ENCODE results near the gene PLCB3. TPM values are rescaled to one million over a fixed set of nuclear protein-coding genes. Genes with fewer than 3 reads are reported as not detected.

PLCB3 gene
- total RNA-seq, 4 donors from 2014 or later, result 30.5 to 38.4 (median 37.4) TPM

DNA sequence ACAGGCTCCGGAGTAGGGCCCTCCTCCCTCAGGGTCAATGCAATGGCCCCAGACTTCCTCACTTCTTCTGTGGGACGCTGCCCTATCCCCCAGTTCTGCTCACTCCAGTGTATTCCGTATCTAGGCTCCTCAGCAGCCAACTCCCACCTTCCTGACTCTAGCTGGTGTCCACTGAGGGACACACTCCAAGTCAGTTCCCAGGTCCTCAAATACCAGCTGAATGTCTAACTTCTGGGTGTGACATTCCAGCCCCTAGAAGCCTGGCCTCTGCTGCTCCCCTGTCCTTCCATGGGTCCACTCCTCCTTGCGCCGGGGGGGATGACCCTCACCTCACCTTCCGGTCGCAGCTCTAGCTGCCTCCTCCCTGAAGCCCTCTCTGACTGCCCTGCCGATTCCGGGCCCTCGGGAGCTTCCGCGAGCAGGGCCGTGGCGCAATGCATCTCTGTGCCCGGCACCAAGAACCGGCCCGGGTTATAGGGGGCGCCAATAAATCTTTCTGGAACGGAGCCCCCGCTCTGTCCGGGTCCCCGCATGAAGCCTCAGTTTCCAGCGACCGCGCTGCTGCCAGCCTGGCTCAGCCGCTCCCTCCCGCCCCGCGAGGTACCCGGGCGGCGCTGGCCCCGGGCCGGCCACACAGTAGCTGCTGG lies 17.7 kb downstream of the PLCB3 start:
- peak overlapping the region; percentile 70 for H3K4me3 ChIP-seq (ENCODE audit: low read depth, poor library complexity, severe bottlenecking)
- intact Hi-C loops (cut with DNase I; ENCODE audit: low total_unique reads), result no loop called here
- 1% methylated on average over 19 to 24 of the region's 34 CpGs for WGBS, 2 donors
- DNase-seq (ENCODE audit: low spot score in 2 of 2), result peak in 1 of 2 donors; percentile 94
- TF ChIP-seq POLR2A (IDR thresholded peaks at IDR 0.05), result no peak
- TF ChIP-seq, protein P1, sequence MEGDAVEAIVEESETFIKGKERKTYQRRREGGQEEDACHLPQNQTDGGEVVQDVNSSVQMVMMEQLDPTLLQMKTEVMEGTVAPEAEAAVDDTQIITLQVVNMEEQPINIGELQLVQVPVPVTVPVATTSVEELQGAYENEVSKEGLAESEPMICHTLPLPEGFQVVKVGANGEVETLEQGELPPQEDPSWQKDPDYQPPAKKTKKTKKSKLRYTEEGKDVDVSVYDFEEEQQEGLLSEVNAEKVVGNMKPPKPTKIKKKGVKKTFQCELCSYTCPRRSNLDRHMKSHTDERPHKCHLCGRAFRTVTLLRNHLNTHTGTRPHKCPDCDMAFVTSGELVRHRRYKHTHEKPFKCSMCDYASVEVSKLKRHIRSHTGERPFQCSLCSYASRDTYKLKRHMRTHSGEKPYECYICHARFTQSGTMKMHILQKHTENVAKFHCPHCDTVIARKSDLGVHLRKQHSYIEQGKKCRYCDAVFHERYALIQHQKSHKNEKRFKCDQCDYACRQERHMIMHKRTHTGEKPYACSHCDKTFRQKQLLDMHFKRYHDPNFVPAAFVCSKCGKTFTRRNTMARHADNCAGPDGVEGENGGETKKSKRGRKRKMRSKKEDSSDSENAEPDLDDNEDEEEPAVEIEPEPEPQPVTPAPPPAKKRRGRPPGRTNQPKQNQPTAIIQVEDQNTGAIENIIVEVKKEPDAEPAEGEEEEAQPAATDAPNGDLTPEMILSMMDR (IDR thresholded peaks at IDR 0.05), result no peak

GRCh38 chr11:64269540-64270220 lies 18.4 kb downstream of the PLCB3 start:
- peak; percentile 98 to 99 for DNase-seq (ENCODE audit: low spot score in 2 of 2)
- intact Hi-C loops (cut with DNase I; ENCODE audit: low total_unique reads), result no loop called here
- TF ChIP-seq, protein P1 (IDR thresholded peaks at IDR 0.05), result no peak
- TF ChIP-seq POLR2A (IDR thresholded peaks at IDR 0.05), result no peak
- H3K4me3 ChIP-seq (ENCODE audit: low read depth, poor library complexity, severe bottlenecking), result peak overlapping the region; percentile 72
- WGBS, 2 donors, result 0 to 1% methylated on average over 26 to 34 of the region's 58 CpGs

DNA sequence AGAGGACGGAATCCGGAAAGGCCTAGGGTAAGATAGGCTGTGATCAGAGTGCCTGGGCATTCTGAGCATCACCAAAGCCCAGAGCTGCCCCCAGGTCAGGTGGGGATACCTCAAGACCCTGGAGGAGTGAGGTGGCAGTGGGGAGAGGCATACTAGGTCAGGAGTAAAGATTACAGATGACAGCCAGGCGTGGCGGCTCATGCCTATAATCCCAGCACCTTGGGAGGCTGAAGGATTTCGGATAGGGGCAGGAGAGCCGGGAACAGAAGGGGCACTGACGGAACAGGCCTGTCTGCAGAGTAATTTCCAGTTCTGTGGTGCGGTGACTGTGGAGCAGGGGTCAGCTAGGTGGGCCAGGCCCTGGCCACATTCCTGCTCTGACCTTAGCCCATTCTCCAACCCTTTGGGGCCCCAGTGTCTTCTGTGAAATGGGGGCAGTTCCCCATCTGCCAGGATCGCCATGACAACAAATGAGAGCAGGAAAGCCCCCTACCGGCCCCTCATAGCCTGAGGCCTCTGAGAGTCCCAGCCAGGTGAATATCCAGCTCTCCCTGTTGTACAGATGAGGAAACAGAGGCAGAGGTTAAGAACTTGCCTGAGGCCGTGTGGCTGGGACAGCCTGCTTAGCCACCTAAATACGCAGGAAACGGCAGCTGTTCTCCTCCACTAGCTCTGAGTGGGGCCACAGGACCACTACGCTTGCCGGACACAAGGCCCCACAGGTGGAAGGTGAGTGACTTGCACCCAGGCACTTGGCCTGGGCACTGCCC lies 23.9 kb downstream of the PLCB3 start:
- WGBS, 2 donors, result 82 to 85% methylated on average over 12 to 15 of the region's 15 CpGs
- H3K4me3 ChIP-seq (ENCODE audit: low read depth, poor library complexity, severe bottlenecking), result no peak overlapping the region
- DNase-seq (ENCODE audit: low spot score in 2 of 2), result no peak
- intact Hi-C loops (cut with DNase I; ENCODE audit: low total_unique reads), result no loop called here
- TF ChIP-seq, protein P1 (IDR thresholded peaks at IDR 0.05), result no peak

DNA sequence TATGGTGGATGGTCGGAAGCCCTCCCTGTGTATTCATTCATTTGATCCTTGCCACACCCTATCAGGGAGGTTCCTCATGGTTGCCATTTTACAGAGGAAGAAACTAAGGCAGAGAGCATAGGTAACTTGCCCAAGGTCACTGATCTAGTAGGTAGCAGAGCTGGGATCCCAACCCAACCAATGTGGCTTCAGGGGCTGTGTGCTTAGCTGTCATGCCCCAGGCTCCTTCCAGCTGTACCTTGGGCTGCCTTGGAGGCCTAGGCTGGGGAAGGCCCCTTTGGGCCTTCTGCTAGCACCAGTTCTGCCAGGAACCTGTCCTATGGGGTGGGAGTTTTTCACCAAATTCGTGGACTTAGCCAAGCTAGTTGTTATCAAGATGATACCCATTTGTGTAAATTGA lies 24.5 kb downstream of the PLCB3 start:
- TF ChIP-seq POLR2A (IDR thresholded peaks at IDR 0.05), result no peak
- TF ChIP-seq, protein P1 (IDR thresholded peaks at IDR 0.05), result no peak
- no peak for DNase-seq (ENCODE audit: low spot score in 2 of 2)
- intact Hi-C loops (cut with DNase I; ENCODE audit: low total_unique reads), result no loop called here
- H3K4me3 ChIP-seq (ENCODE audit: low read depth, poor library complexity, severe bottlenecking), result no peak overlapping the region
- WGBS, 2 donors, result 80 to 86% methylated on average over 2 of the region's 2 CpGs

- whole genome bisulfite sequencing, 2 donors, result 41 to 46% methylated on average over 17 of the region's 17 CpGs
- TF ChIP-seq POLR2A (IDR thresholded peaks at IDR 0.05), result no peak
- TF ChIP-seq, protein P1 (IDR thresholded peaks at IDR 0.05), result no peak
- intact Hi-C loops (cut with DNase I; ENCODE audit: low total_unique reads), result no loop called here
Observed at GRCh38 chr11:64276653-64277431, 25.5 kb downstream of the PLCB3 start.

More at GRCh38 chr11:64276653-64277431, 25.5 kb downstream of the PLCB3 start:
- no peak for DNase-seq (ENCODE audit: low spot score in 2 of 2)
- no peak overlapping the region for H3K4me3 ChIP-seq (ENCODE audit: low read depth, poor library complexity, severe bottlenecking)
